Measurements from ENCODE around the gene WDR62. TPM values are rescaled to one million over a fixed set of nuclear protein-coding genes. Genes with fewer than 3 reads are reported as not detected.

The WDR62 gene
- total and polyA plus RNA-seq, 10 of the 15 experiments (the other 5 are each of a cell fraction or from before 2014, with no cell fraction given), result 0.08 to 20.6 (median 10.9) TPM

GRCh38 chr19:36136964-36137686, 82.4 kb downstream of the WDR62 start:
- ChIA-PET POLR2A (interaction anchor here (1.5 kb wide), 1 partner anchor 8 kb away, joined by 4 read pairs; no protein-coding TSS in a partner anchor), SMC1A (ENCODE audit: uncharacterized antibody, unreplicated experiment) (interaction anchor here (1.3 to 1.4 kb wide), 3 partner anchors 9 to 37 kb away, joined by 3 to 5 read pairs (median 3); partner anchors contain the start of genes POLR2I and TBCB), RAD21 (ENCODE audit: unreplicated experiment) (interaction anchor here (1.8 kb wide), 1 partner anchor 9 kb away, joined by 6 read pairs; no protein-coding TSS in a partner anchor), CTCF (interaction anchor here (6.3 kb wide), 1 partner anchor 9 kb away, joined by 37 read pairs; no protein-coding TSS in a partner anchor)
- no peak overlapping the region for H3K27ac ChIP-seq (ENCODE audit: control insufficient read depth, insufficient read depth)
- H3K9ac ChIP-seq (ENCODE audit: control insufficient read depth, insufficient read depth, low read length), result no peak overlapping the region
- no peak overlapping the region for H3K4me2 ChIP-seq (ENCODE audit: control insufficient read depth, insufficient read depth)
- 62% methylated on average over 12 of the region's 12 CpGs for WGBS (ENCODE audit: insufficient coverage, insufficient replicate concordance, low lambda C conversion rate, missing lambda C conversion rate)
- peaks cover 16% of the 10 kb centered on the region for H3K79me2 ChIP-seq (ENCODE audit: control insufficient read depth, insufficient read depth, low read length)
- H3K36me3 ChIP-seq (ENCODE audit: control insufficient read depth in 2 of 2, insufficient read depth in 2 of 2, low read length in 1 of 2), result no peaks in the 10 kb centered on the region
- H3K4me3 ChIP-seq, result no peak overlapping the region
- no TSS peak for BruUV-seq (replicated peaks)
- H3K4me1 ChIP-seq (ENCODE audit: control insufficient read depth, insufficient read depth, low read length), result peaks cover 10% of the 10 kb centered on the region; the same call in 1 of the 2 replicates
- H3K27me3 ChIP-seq (replicated peaks in 1 of 2; ENCODE audit: control insufficient read depth in 2 of 2, insufficient read depth in 2 of 2, low read length in 1 of 2), result no peaks in the 10 kb centered on the region
- H2AFZ ChIP-seq (ENCODE audit: control insufficient read depth, low read depth, low read length), result no peak overlapping the region
- in situ Hi-C loops (cut with MboI) (loop anchor here (10.0 kb wide), 1 partner anchor 1458 kb away; the partner anchor contains the start of genes ZNF540 and ZNF571), intact Hi-C loops (cut with micrococcal nuclease; ENCODE audit: unreplicated experiment) (no loop called here)
- DNase-seq (ENCODE audit: low read depth, low spot score) (no peak), FAIRE-seq (no peak), ATAC-seq (no peak)
- H3K9me3 ChIP-seq (replicated peaks; ENCODE audit: control insufficient read depth, insufficient read depth, low read length), result no peaks in the 10 kb centered on the region
- peaks cover 6% of the 10 kb centered on the region for H4K20me1 ChIP-seq (ENCODE audit: control insufficient read depth, insufficient read depth)
- TF ChIP-seq BHLHE40 (IDR thresholded peaks at IDR 0.05; ENCODE audit: borderline replicate concordance in 1 of 2, low read depth in 2 of 2, low read length in 1 of 2), result no peak
- no peak for TF ChIP-seq EGR1 (IDR thresholded peaks at IDR 0.05; ENCODE audit: borderline replicate concordance in 1 of 2, low read depth in 2 of 2, low read length in 2 of 2)
- TF ChIP-seq JUND (IDR thresholded peaks at IDR 0.05; ENCODE audit: low read depth, low read length), result no peak
- TF ChIP-seq TCF7 (IDR thresholded peaks at IDR 0.05; ENCODE audit: borderline replicate concordance), result no peak

DNA sequence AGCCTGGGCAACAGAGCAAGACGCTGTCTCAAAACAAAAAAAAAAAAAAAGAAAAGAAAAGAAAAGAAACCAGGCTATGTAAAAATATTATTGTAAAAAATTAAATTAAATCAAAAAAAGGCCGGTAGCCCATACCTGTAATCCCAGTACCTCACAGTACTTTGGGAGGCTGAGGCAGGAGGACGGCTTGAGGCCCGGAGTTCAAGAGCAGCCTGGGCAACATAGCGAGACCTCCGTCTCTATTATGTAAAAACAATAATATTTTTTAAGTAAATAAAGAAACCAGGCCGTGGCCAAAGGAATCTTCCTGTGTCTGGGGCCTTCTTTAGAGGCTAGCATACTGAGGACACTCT, 84.4 kb downstream of the WDR62 start:
- Histone ChIP-seq H2AFZ (ENCODE audit: control insufficient read depth, low read depth, low read length) (peak overlapping the region; percentile 70), H3K4me3 (peak overlapping the region; percentile 80), H4K20me1 (ENCODE audit: control insufficient read depth, insufficient read depth) (peaks cover 6% of the 10 kb centered on the region), H3K27me3 (replicated peaks in 1 of 2; ENCODE audit: control insufficient read depth in 2 of 2, insufficient read depth in 2 of 2, low read length in 1 of 2) (no peaks in the 10 kb centered on the region), H3K79me2 (ENCODE audit: control insufficient read depth, insufficient read depth, low read length) (peaks cover 16% of the 10 kb centered on the region), H3K9me3 (replicated peaks; ENCODE audit: control insufficient read depth, insufficient read depth, low read length) (no peaks in the 10 kb centered on the region), H3K4me2 (ENCODE audit: control insufficient read depth, insufficient read depth) (peak overlapping the region; percentile 83), H3K4me1 (ENCODE audit: control insufficient read depth, insufficient read depth, low read length) (peaks cover 10% of the 10 kb centered on the region; the same call in 1 of the 2 replicates), H3K27ac (ENCODE audit: control insufficient read depth, insufficient read depth) (peak overlapping the region; percentile 98), H3K9ac (ENCODE audit: control insufficient read depth, insufficient read depth, low read length) (peak overlapping the region; percentile 97; the same call in 1 of the 2 replicates), H3K36me3 (ENCODE audit: control insufficient read depth in 2 of 2, insufficient read depth in 2 of 2, low read length in 1 of 2) (peaks cover 4% of the 10 kb centered on the region in 2 experiments; a peak in 3 of 4 replicates)
- BruUV-seq (replicated peaks), result no TSS peak
- no peak for FAIRE-seq
- in situ Hi-C loops (cut with MboI), result loop anchor here (10.0 kb wide), 1 partner anchor 1456 kb away; the partner anchor contains the start of genes ZNF540 and ZNF571
- no peak for ATAC-seq
- no peak for DNase-seq (ENCODE audit: low read depth, low spot score)
- intact Hi-C loops (cut with micrococcal nuclease; ENCODE audit: unreplicated experiment), result no loop called here
- ChIA-PET POLR2A (interaction anchor here (0.5 to 2.0 kb wide), 4 partner anchors 10 to 428 kb away, joined by 3 to 12 read pairs (median 4); no protein-coding TSS in a partner anchor), SMC1A (ENCODE audit: uncharacterized antibody, unreplicated experiment) (interaction anchor here (2.0 kb wide), 1 partner anchor 11 kb away, joined by 5 read pairs; no protein-coding TSS in a partner anchor), CTCF (interaction anchor here (0.6 to 6.3 kb wide), 2 partner anchors 11 to 30 kb away, joined by 3 to 37 read pairs; no protein-coding TSS in a partner anchor), RAD21 (ENCODE audit: unreplicated experiment) (interaction anchor here (1.0 to 2.0 kb wide), 2 partner anchors 11 kb away, joined by 8 to 9 read pairs; no protein-coding TSS in a partner anchor)
- 29% methylated on average over 6 of the region's 7 CpGs for WGBS (ENCODE audit: insufficient coverage, insufficient replicate concordance, low lambda C conversion rate, missing lambda C conversion rate)
- no peak for TF ChIP-seq IRF4 (IDR thresholded peaks at IDR 0.05; ENCODE audit: low read depth, low read length)
- TF ChIP-seq GATAD2B (conservative IDR thresholded peaks at IDR 0.05; ENCODE audit: low read depth), result no peak
- no peak for TF ChIP-seq CHD2 (IDR thresholded peaks at IDR 0.05; ENCODE audit: borderline replicate concordance, low read depth, low read length)
- TF ChIP-seq FOXM1 (IDR thresholded peaks at IDR 0.05; ENCODE audit: low read depth, low read length), result no peak
- no peak for TF ChIP-seq MEF2A (IDR thresholded peaks at IDR 0.05; ENCODE audit: insufficient read depth, low read depth, low read length)
- TF ChIP-seq, protein P1, sequence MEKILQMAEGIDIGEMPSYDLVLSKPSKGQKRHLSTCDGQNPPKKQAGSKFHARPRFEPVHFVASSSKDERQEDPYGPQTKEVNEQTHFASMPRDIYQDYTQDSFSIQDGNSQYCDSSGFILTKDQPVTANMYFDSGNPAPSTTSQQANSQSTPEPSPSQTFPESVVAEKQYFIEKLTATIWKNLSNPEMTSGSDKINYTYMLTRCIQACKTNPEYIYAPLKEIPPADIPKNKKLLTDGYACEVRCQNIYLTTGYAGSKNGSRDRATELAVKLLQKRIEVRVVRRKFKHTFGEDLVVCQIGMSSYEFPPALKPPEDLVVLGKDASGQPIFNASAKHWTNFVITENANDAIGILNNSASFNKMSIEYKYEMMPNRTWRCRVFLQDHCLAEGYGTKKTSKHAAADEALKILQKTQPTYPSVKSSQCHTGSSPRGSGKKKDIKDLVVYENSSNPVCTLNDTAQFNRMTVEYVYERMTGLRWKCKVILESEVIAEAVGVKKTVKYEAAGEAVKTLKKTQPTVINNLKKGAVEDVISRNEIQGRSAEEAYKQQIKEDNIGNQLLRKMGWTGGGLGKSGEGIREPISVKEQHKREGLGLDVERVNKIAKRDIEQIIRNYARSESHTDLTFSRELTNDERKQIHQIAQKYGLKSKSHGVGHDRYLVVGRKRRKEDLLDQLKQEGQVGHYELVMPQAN (conservative IDR thresholded peaks at IDR 0.05), result no peak
- TF ChIP-seq CEBPB (IDR thresholded peaks at IDR 0.05; ENCODE audit: borderline replicate concordance in 1 of 2, low read depth in 2 of 2, low read length in 2 of 2), result no peak
- TF ChIP-seq EGR1 (IDR thresholded peaks at IDR 0.05; ENCODE audit: borderline replicate concordance in 1 of 2, low read depth in 2 of 2, low read length in 2 of 2), result no peak
- TF ChIP-seq EED (IDR thresholded peaks at IDR 0.05; ENCODE audit: low read depth), result no peak
- no peak for TF ChIP-seq ZBED1 (IDR thresholded peaks at IDR 0.05; ENCODE audit: borderline replicate concordance)
